Hepatocyte (in vitro differentiated cells): ENCODE measurements around the gene SPIRE1. TPM values are rescaled to one million over a fixed set of nuclear protein-coding genes. Genes with fewer than 3 reads are reported as not detected.

Experiments
- DNase-seq: peaks from one replicate; pipeline ENCODE4 v3.0.0-alpha.2; 2016; ENCODE audit warnings: low spot score
- H2AFZ ChIP-seq: fragments of 200-600 bp; sonication (generic); 2 replicates; pipeline ENCODE4 v1.6.0; 2016; ENCODE audit warnings: antibody characterized with exemption, mild to moderate bottlenecking
- H3K27ac ChIP-seq: fragments of 200-600 bp; sonication (generic); 2 replicates; pipeline ENCODE4 v1.5.1; 2016; ENCODE audit warnings: mild to moderate bottlenecking
- H3K27me3 ChIP-seq: fragments of 200-600 bp; sonication (generic); 2 replicates; pipeline ENCODE4 v1.6.1; 2016
- H3K36me3 ChIP-seq: fragments of 200-600 bp; sonication (generic); replicated peaks from 2 replicates; pipeline ENCODE4 v1.5.1; 2016; ENCODE audit warnings: low read depth; ENCODE audit not compliant: insufficient read depth
- H3K4me1 ChIP-seq: fragments of 200-600 bp; sonication (generic); 2 replicates; pipeline ENCODE4 v1.5.1; 2016; ENCODE audit warnings: mild to moderate bottlenecking, moderate library complexity; ENCODE audit not compliant: insufficient read depth
- H3K4me2 ChIP-seq: fragments of 200-600 bp; sonication (generic); 2 replicates; pipeline ENCODE4 v1.6.0; 2016
- H3K4me3 ChIP-seq: fragments of 200-600 bp; sonication (generic); 2 replicates; pipeline ENCODE4 v1.5.1; 2016; ENCODE audit warnings: mild to moderate bottlenecking
- H3K79me2 ChIP-seq: fragments of 200-600 bp; sonication (generic); 2 replicates; pipeline ENCODE4 v1.6.0; 2017; ENCODE audit warnings: mild to moderate bottlenecking
- H3K9me2 ChIP-seq: fragments of 200-600 bp; sonication (generic); replicated peaks from 2 replicates; pipeline ENCODE4 v1.6.0; 2017; ENCODE audit warnings: mild to moderate bottlenecking; ENCODE audit not compliant: insufficient read depth
- H3K9me3 ChIP-seq: fragments of 200-600 bp; sonication (generic); 2 replicates; pipeline ENCODE4 v1.5.1; 2016; ENCODE audit warnings: low read depth, mild to moderate bottlenecking
- H4K20me1 ChIP-seq: fragments of 200-600 bp; sonication (generic); 2 replicates; pipeline ENCODE4 v1.6.0; 2016; ENCODE audit warnings: mild to moderate bottlenecking; ENCODE audit not compliant: insufficient read depth, poor library complexity, severe bottlenecking
- CTCF ChIP-seq: fragments of 200-600 bp; sonication (generic); IDR thresholded peaks from 2 replicates; pipeline ENCODE4 v1.5.1; 2016; ENCODE audit warnings: antibody characterized with exemption, mild to moderate bottlenecking; ENCODE audit not compliant: poor library complexity
- EZH2 ChIP-seq: fragments of 200-600 bp; sonication (generic); IDR thresholded peaks from 2 replicates; pipeline ENCODE4 v1.6.1; 2016; ENCODE audit warnings: antibody characterized with exemption, mild to moderate bottlenecking, borderline replicate concordance
- EZH2phosphoT487 ChIP-seq: fragments of 200-600 bp; sonication (generic); IDR thresholded peaks from one replicate; pipeline ENCODE4 v1.6.1; 2018; ENCODE audit warnings: antibody characterized with exemption, mild to moderate bottlenecking, low read depth, moderate library complexity; ENCODE audit not compliant: unreplicated experiment, severe bottlenecking
- WGBS: methylation state at CpG from one replicate; pipeline ENCODE4 v1.1.6; 2016; ENCODE audit warnings: low lambda C conversion rate; ENCODE audit errors: missing lambda C conversion rate; 5-methylcytosine and 5-hydroxymethylcytosine counted together
- polyA plus RNA-seq: library from polyadenylated mRNA; unstranded; fragments of >200 nt; fragmentation: Nextera tagmentation; extraction: Ambion mirVana; gene quantifications from 2 replicates; pipeline ENCODE4 v1.2.1, GENCODE V29; 2016
- total RNA-seq: library from RNA; depleted of rRNA; stranded (reverse); fragments of >200 nt; gene quantifications from 2 replicates; pipeline ENCODE4 v1.2.3, GENCODE V29; 2014

The SPIRE1 gene
- total and polyA plus RNA-seq, 2 experiments from 2014 or later, result 13.1 to 18.9 TPM

GRCh38 chr18:12462242-12462641, 195.7 kb downstream of the SPIRE1 start:
- no peaks in the 10 kb centered on the region for H3K36me3 ChIP-seq
- TF ChIP-seq CTCF (no peak), EZH2phosphoT487 (no peak), EZH2 (no peak)
- no peaks in the 10 kb centered on the region for H4K20me1 ChIP-seq
- no peak overlapping the region for H3K4me3 ChIP-seq
- H3K9me2 ChIP-seq, result no peaks in the 10 kb centered on the region
- WGBS, result 97% methylated on average over 2 of the region's 2 CpGs
- H3K4me2 ChIP-seq, result no peak overlapping the region
- DNase-seq, result no peak
- peaks cover 6% of the 10 kb centered on the region for H3K4me1 ChIP-seq
- H3K9me3 ChIP-seq, result no peaks in the 10 kb centered on the region
- no peak overlapping the region for H2AFZ ChIP-seq
- no peaks in the 10 kb centered on the region for H3K27me3 ChIP-seq
- no peaks in the 10 kb centered on the region for H3K79me2 ChIP-seq
- no peak overlapping the region for H3K27ac ChIP-seq

DNA sequence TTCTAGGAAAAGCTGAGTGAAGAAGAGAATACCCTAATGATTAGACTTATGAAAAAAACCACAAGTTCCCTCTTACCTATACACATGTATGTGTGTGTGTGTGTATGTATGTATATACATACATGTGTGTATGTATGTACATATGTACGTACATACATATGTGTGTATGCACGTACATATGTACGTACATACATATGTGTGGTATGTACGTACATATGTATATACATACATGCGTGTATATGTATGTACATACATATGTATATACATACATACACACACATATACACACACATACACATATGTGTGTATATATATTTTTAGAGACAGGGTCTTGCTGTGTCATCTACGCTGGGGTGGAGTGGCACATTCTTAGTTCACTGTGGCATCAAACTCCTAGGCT, 196.6 kb downstream of the SPIRE1 start:
- Histone ChIP-seq H3K4me2 (peak overlapping the region; percentile 38), H3K36me3 (no peaks in the 10 kb centered on the region), H3K27me3 (no peaks in the 10 kb centered on the region), H3K4me1 (peaks cover 6% of the 10 kb centered on the region), H2AFZ (no peak overlapping the region), H3K9me3 (no peaks in the 10 kb centered on the region), H3K4me3 (no peak overlapping the region), H3K27ac (peak overlapping the region; percentile 75), H4K20me1 (no peaks in the 10 kb centered on the region), H3K9me2 (no peaks in the 10 kb centered on the region), H3K79me2 (no peaks in the 10 kb centered on the region)
- WGBS, result 76% methylated on average over 6 of the region's 6 CpGs
- DNase-seq, result no peak
- TF ChIP-seq EZH2phosphoT487, result no peak
- TF ChIP-seq EZH2, result no peak
- TF ChIP-seq CTCF, result no peak

DNA sequence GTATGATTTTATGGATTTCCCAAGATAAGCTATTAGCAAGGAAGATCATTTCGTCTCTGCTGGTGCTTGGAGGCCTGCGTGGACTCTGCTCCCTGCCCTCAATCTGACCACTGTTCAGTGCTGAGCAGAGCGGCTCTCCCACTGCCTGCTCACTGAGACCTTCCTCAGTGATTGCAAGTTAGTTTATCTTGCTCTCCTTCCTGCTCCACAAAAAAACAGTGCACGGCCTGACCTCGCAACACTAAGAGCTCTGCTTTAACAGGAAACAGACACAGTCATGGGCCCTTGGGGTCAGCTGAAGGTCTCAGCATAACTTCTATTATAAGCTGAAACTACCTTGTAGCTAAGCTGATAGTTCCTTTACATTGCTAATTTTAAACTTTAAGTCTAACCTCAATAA, 197.0 kb downstream of the SPIRE1 start:
- H3K27ac ChIP-seq, result peak overlapping the region; percentile 75
- 16% methylated on average over 5 of the region's 5 CpGs for WGBS
- no peaks in the 10 kb centered on the region for H3K79me2 ChIP-seq
- no peaks in the 10 kb centered on the region for H3K9me3 ChIP-seq
- H3K9me2 ChIP-seq, result no peaks in the 10 kb centered on the region
- peaks cover 6% of the 10 kb centered on the region for H3K4me1 ChIP-seq
- H3K4me3 ChIP-seq, result no peak overlapping the region
- TF ChIP-seq EZH2phosphoT487 (no peak), CTCF (no peak), EZH2 (no peak)
- H3K4me2 ChIP-seq, result peak overlapping the region; percentile 38
- DNase-seq, result peak; percentile 64
- no peaks in the 10 kb centered on the region for H3K27me3 ChIP-seq
- no peak overlapping the region for H2AFZ ChIP-seq
- H3K36me3 ChIP-seq, result no peaks in the 10 kb centered on the region
- H4K20me1 ChIP-seq, result no peaks in the 10 kb centered on the region

DNA sequence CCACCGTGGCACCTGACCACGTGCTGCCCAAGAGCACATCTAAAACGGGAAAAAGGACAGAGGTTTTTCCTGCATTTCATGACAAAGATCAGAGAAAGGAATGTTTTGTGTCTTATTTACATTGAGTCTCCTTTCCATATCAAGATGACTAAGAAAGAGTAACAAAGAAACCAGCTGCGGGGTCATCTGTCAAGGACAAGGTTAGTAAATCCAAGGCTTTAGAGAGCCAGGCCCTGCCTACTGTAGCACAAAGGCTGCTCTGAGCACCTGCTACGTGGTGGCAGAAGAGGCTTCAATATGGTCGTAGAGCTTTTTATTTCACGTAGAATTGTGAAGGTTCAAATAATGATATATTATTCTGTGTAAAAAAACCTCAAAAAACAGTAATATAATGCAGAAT, 199.1 kb downstream of the SPIRE1 start:
- no peaks in the 10 kb centered on the region for H3K9me2 ChIP-seq
- H3K4me2 ChIP-seq, result no peak overlapping the region
- no peaks in the 10 kb centered on the region for H4K20me1 ChIP-seq
- H3K79me2 ChIP-seq, result no peaks in the 10 kb centered on the region
- H3K27me3 ChIP-seq, result no peaks in the 10 kb centered on the region
- H2AFZ ChIP-seq, result no peak overlapping the region
- no peak for DNase-seq
- no peak overlapping the region for H3K27ac ChIP-seq
- H3K4me3 ChIP-seq, result no peak overlapping the region
- no peaks in the 10 kb centered on the region for H3K9me3 ChIP-seq
- 79% methylated on average over 7 of the region's 7 CpGs for WGBS
- TF ChIP-seq CTCF, result no peak
- no peak for TF ChIP-seq EZH2phosphoT487
- TF ChIP-seq EZH2, result no peak
- H3K4me1 ChIP-seq, result peaks cover 6% of the 10 kb centered on the region
- H3K36me3 ChIP-seq, result no peaks in the 10 kb centered on the region
